Testis (tissue), 2 donors: ENCODE data around the gene MAPRE2.

ENCODE experiments used
- POLR2A ChIP-seq: fragments of 450-650 bp; IDR thresholded peaks from one replicate; pipeline ENCODE4 v1.6.1; 2017; ENCODE audit warnings: antibody characterized with exemption, mild to moderate bottlenecking, moderate library complexity
- TF ChIP-seq, protein P1 (sequence below), 3 experiments: fragments of 450-650 bp in 2 of 3; fragments of 200-600 bp in 1 of 3; sonication (generic) in 1 of 3; IDR thresholded peaks; one replicate each; pipeline ENCODE4 v1.5.1; 2016 to 2019; ENCODE audit warnings: antibody characterized with exemption in 3 of 3, mild to moderate bottlenecking in 2 of 3, moderate library complexity in 1 of 3

DNA sequence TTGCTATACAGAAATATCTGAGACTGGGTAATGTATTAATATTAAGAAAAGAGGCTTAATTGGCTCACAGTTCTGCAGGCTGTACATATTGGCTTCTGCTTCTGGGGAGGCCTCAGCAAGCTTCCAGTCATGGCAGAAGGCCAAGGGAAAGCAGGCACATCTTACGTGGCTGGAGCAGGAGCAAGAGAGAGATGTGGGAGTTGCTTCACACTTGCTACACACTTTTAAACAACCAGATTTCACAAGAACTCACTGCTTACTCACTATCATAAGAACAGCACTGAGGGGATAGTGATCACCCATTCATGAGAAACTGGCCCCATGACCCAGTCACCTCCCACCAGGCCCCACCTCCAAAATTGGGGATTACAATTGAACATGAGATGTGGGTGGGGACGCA, 50.6 kb downstream of the MAPRE2 start:
- TF ChIP-seq, protein P1, sequence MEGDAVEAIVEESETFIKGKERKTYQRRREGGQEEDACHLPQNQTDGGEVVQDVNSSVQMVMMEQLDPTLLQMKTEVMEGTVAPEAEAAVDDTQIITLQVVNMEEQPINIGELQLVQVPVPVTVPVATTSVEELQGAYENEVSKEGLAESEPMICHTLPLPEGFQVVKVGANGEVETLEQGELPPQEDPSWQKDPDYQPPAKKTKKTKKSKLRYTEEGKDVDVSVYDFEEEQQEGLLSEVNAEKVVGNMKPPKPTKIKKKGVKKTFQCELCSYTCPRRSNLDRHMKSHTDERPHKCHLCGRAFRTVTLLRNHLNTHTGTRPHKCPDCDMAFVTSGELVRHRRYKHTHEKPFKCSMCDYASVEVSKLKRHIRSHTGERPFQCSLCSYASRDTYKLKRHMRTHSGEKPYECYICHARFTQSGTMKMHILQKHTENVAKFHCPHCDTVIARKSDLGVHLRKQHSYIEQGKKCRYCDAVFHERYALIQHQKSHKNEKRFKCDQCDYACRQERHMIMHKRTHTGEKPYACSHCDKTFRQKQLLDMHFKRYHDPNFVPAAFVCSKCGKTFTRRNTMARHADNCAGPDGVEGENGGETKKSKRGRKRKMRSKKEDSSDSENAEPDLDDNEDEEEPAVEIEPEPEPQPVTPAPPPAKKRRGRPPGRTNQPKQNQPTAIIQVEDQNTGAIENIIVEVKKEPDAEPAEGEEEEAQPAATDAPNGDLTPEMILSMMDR (IDR thresholded peaks at IDR 0.05): no peak
- no peak for TF ChIP-seq POLR2A
